Activated CD4-positive, alpha-beta memory T cell treated with anti-CD3 and anti-CD28 coated beads, Interleukin-2, amount 10 ng/mL, durations not matched to agents 7 days and 5 days (primary cell): ENCODE results near the gene CPS1. TPM values are rescaled to one million over a fixed set of nuclear protein-coding genes. Genes with fewer than 3 reads are reported as not detected.

Experiments used
- CTCF ChIA-PET: fragments of 350-600 bp; sonication (Branson Sonifier 250); formaldehyde crosslinking; loops from one replicate; lab custom pipeline; 2021; ENCODE audit warnings: antibody characterized with exemption, inconsistent platforms; lab: Charles Lee
- POLR2A ChIA-PET: fragments of 350-600 bp; sonication (Branson Sonifier 250); formaldehyde crosslinking; loops from one replicate; lab custom pipeline; 2021; ENCODE audit warnings: antibody characterized with exemption; lab: Charles Lee
- DNase-seq: peaks from one replicate; pipeline ENCODE4 v3.0.0-alpha.2; 2020
- H3K27ac Mint-ChIP-seq: one replicate; pipeline ENCODE4 v1.8.0; 2021; ENCODE audit warnings: mild to moderate bottlenecking, mixed read lengths
- H3K27me3 Mint-ChIP-seq: one replicate; pipeline ENCODE4 v1.8.0; 2021; ENCODE audit warnings: mixed read lengths
- H3K36me3 Mint-ChIP-seq: one replicate; pipeline ENCODE4 v1.8.0; 2021; ENCODE audit warnings: low read depth, mixed read lengths
- H3K4me1 Mint-ChIP-seq: one replicate; pipeline ENCODE4 v1.8.0; 2021; ENCODE audit warnings: mixed read lengths
- H3K4me3 Mint-ChIP-seq: one replicate; pipeline ENCODE4 v1.8.0; 2021; ENCODE audit warnings: mild to moderate bottlenecking, mixed read lengths
- H3K9me3 Mint-ChIP-seq: one replicate; pipeline ENCODE4 v1.8.0; 2021; ENCODE audit warnings: mixed read lengths
- total RNA-seq, 2 experiments: library from RNA; stranded (reverse); gene quantifications; one replicate each; pipeline ENCODE4 v1.2.3, GENCODE V29; 2021

The CPS1 gene
- total RNA-seq, 2 experiments from 2014 or later: 0.15 to 0.86 TPM

- CTCF ChIA-PET: no interaction called here
- Mint-ChIP-seq H3K4me1 (no peaks in the 10 kb centered on the region), H3K27me3 (peaks cover 1% of the 10 kb centered on the region), H3K9me3 (no peaks in the 10 kb centered on the region), H3K4me3 (no peak overlapping the region), H3K36me3 (no peaks in the 10 kb centered on the region), H3K27ac (no peak overlapping the region)
- DNase-seq: no peak
- POLR2A ChIA-PET: no interaction called here
Observed at GRCh38 chr2:210553373-210553772, 3.0 kb upstream of the CPS1 start.

- POLR2A ChIA-PET: no interaction called here
- H3K4me3 Mint-ChIP-seq: no peak overlapping the region
- H3K9me3 Mint-ChIP-seq: no peaks in the 10 kb centered on the region
- H3K4me1 Mint-ChIP-seq: no peaks in the 10 kb centered on the region
- CTCF ChIA-PET: no interaction called here
- no peaks in the 10 kb centered on the region for H3K36me3 Mint-ChIP-seq
- H3K27me3 Mint-ChIP-seq: no peaks in the 10 kb centered on the region
- no peak for DNase-seq
- H3K27ac Mint-ChIP-seq: no peak overlapping the region
Observed at GRCh38 chr2:210555555-210555954, 844 bp upstream of the CPS1 start.

GRCh38 chr2:210557721-210558120 lies 1.3 kb downstream of the CPS1 start:
- no peaks in the 10 kb centered on the region for H3K4me1 Mint-ChIP-seq
- ChIA-PET CTCF (no interaction called here), POLR2A (no interaction called here)
- DNase-seq: no peak
- no peaks in the 10 kb centered on the region for H3K36me3 Mint-ChIP-seq
- no peak overlapping the region for H3K27ac Mint-ChIP-seq
- H3K27me3 Mint-ChIP-seq: no peaks in the 10 kb centered on the region
- no peaks in the 10 kb centered on the region for H3K9me3 Mint-ChIP-seq
- no peak overlapping the region for H3K4me3 Mint-ChIP-seq

- Mint-ChIP-seq H3K4me1 (no peaks in the 10 kb centered on the region), H3K4me3 (no peak overlapping the region), H3K27ac (no peak overlapping the region), H3K9me3 (no peaks in the 10 kb centered on the region), H3K27me3 (no peaks in the 10 kb centered on the region), H3K36me3 (no peaks in the 10 kb centered on the region)
- no peak for DNase-seq
- POLR2A ChIA-PET: no interaction called here
- CTCF ChIA-PET: no interaction called here
Observed at GRCh38 chr2:210558708-210559107, 2.3 kb downstream of the CPS1 start.

GRCh38 chr2:210559182-210559581 lies 2.8 kb downstream of the CPS1 start:
- no peak for DNase-seq
- ChIA-PET POLR2A (no interaction called here), CTCF (no interaction called here)
- no peaks in the 10 kb centered on the region for H3K36me3 Mint-ChIP-seq
- H3K27ac Mint-ChIP-seq: no peak overlapping the region
- no peak overlapping the region for H3K4me3 Mint-ChIP-seq
- H3K9me3 Mint-ChIP-seq: no peaks in the 10 kb centered on the region
- no peaks in the 10 kb centered on the region for H3K4me1 Mint-ChIP-seq
- H3K27me3 Mint-ChIP-seq: no peaks in the 10 kb centered on the region

GRCh38 chr2:210561475-210561874 lies 5.1 kb downstream of the CPS1 start:
- H3K9me3 Mint-ChIP-seq: no peaks in the 10 kb centered on the region
- H3K4me3 Mint-ChIP-seq: no peak overlapping the region
- CTCF ChIA-PET: no interaction called here
- H3K4me1 Mint-ChIP-seq: no peaks in the 10 kb centered on the region
- no peak overlapping the region for H3K27ac Mint-ChIP-seq
- no peaks in the 10 kb centered on the region for H3K36me3 Mint-ChIP-seq
- DNase-seq: no peak
- POLR2A ChIA-PET: no interaction called here
- no peaks in the 10 kb centered on the region for H3K27me3 Mint-ChIP-seq

GRCh38 chr2:210562091-210562490 lies 5.7 kb downstream of the CPS1 start:
- H3K36me3 Mint-ChIP-seq: no peaks in the 10 kb centered on the region
- no peak for DNase-seq
- ChIA-PET POLR2A (no interaction called here), CTCF (no interaction called here)
- H3K9me3 Mint-ChIP-seq: no peaks in the 10 kb centered on the region
- no peaks in the 10 kb centered on the region for H3K4me1 Mint-ChIP-seq
- H3K27ac Mint-ChIP-seq: no peak overlapping the region
- no peaks in the 10 kb centered on the region for H3K27me3 Mint-ChIP-seq
- no peak overlapping the region for H3K4me3 Mint-ChIP-seq

- no peak for DNase-seq
- Mint-ChIP-seq H3K9me3 (no peaks in the 10 kb centered on the region), H3K27me3 (no peaks in the 10 kb centered on the region), H3K4me1 (no peaks in the 10 kb centered on the region), H3K36me3 (no peaks in the 10 kb centered on the region), H3K27ac (no peak overlapping the region), H3K4me3 (no peak overlapping the region)
- ChIA-PET CTCF (no interaction called here), POLR2A (no interaction called here)
Observed at GRCh38 chr2:210562502-210563080, 6.2 kb downstream of the CPS1 start.

- H3K27me3 Mint-ChIP-seq: peaks cover 1% of the 10 kb centered on the region
- no peaks in the 10 kb centered on the region for H3K4me1 Mint-ChIP-seq
- ChIA-PET CTCF (no interaction called here), POLR2A (no interaction called here)
- DNase-seq: no peak
- H3K4me3 Mint-ChIP-seq: no peak overlapping the region
- no peaks in the 10 kb centered on the region for H3K9me3 Mint-ChIP-seq
- no peak overlapping the region for H3K27ac Mint-ChIP-seq
- no peaks in the 10 kb centered on the region for H3K36me3 Mint-ChIP-seq
Observed at GRCh38 chr2:210567279-210567678, 10.9 kb downstream of the CPS1 start.

- DNase-seq: no peak
- CTCF ChIA-PET: no interaction called here
- no peak overlapping the region for H3K4me3 Mint-ChIP-seq
- H3K27me3 Mint-ChIP-seq: peaks cover 1% of the 10 kb centered on the region
- POLR2A ChIA-PET: no interaction called here
- H3K27ac Mint-ChIP-seq: no peak overlapping the region
- H3K9me3 Mint-ChIP-seq: no peaks in the 10 kb centered on the region
- no peaks in the 10 kb centered on the region for H3K4me1 Mint-ChIP-seq
- H3K36me3 Mint-ChIP-seq: no peaks in the 10 kb centered on the region
Observed at GRCh38 chr2:210568108-210568507, 11.7 kb downstream of the CPS1 start.

GRCh38 chr2:210577263-210578071 lies 21.1 kb downstream of the CPS1 start:
- Mint-ChIP-seq H3K27ac (no peak overlapping the region), H3K9me3 (no peaks in the 10 kb centered on the region), H3K36me3 (no peaks in the 10 kb centered on the region), H3K27me3 (no peaks in the 10 kb centered on the region), H3K4me1 (no peaks in the 10 kb centered on the region), H3K4me3 (no peak overlapping the region)
- no peak for DNase-seq
- ChIA-PET CTCF (no interaction called here), POLR2A (no interaction called here)

GRCh38 chr2:210584834-210585233 lies 28.4 kb downstream of the CPS1 start:
- H3K4me1 Mint-ChIP-seq: no peaks in the 10 kb centered on the region
- H3K27me3 Mint-ChIP-seq: peaks cover 2% of the 10 kb centered on the region
- ChIA-PET CTCF (no interaction called here), POLR2A (no interaction called here)
- H3K36me3 Mint-ChIP-seq: no peaks in the 10 kb centered on the region
- no peak for DNase-seq
- H3K9me3 Mint-ChIP-seq: no peaks in the 10 kb centered on the region
- no peak overlapping the region for H3K27ac Mint-ChIP-seq
- H3K4me3 Mint-ChIP-seq: no peak overlapping the region

GRCh38 chr2:210586381-210586780 lies 30.0 kb downstream of the CPS1 start:
- Mint-ChIP-seq H3K36me3 (no peaks in the 10 kb centered on the region), H3K4me1 (no peaks in the 10 kb centered on the region), H3K4me3 (no peak overlapping the region), H3K9me3 (no peaks in the 10 kb centered on the region), H3K27ac (no peak overlapping the region), H3K27me3 (peaks cover 2% of the 10 kb centered on the region)
- no peak for DNase-seq
- CTCF ChIA-PET: no interaction called here
- POLR2A ChIA-PET: no interaction called here

GRCh38 chr2:210591663-210592062 lies 35.3 kb downstream of the CPS1 start:
- Mint-ChIP-seq H3K27me3 (no peaks in the 10 kb centered on the region), H3K9me3 (no peaks in the 10 kb centered on the region)

More at GRCh38 chr2:210591663-210592062, 35.3 kb downstream of the CPS1 start:
- ChIA-PET CTCF (no interaction called here), POLR2A (no interaction called here)
- H3K4me1 Mint-ChIP-seq: no peaks in the 10 kb centered on the region
- DNase-seq: no peak
- H3K36me3 Mint-ChIP-seq: no peaks in the 10 kb centered on the region
- H3K4me3 Mint-ChIP-seq: no peak overlapping the region
- no peak overlapping the region for H3K27ac Mint-ChIP-seq
